Mesendoderm (in vitro differentiated cells): ENCODE measurements around the gene MICAL2.

Experiments used
- DNase-seq: peaks from one replicate; pipeline ENCODE4 v3.0.0; 2013
- H2AK5ac ChIP-seq: 2 replicates; pipeline ENCODE4 v1.6.1; 2013; ENCODE audit warnings: low read length, inconsistent platforms
- H2BK120ac ChIP-seq: 2 replicates; pipeline ENCODE4 v1.6.1; 2013; ENCODE audit warnings: low read depth, mild to moderate bottlenecking, low read length, moderate library complexity, mixed read lengths
- H2BK15ac ChIP-seq: replicated peaks from 2 replicates; pipeline ENCODE4 v1.6.1; 2013; ENCODE audit warnings: low read depth, mild to moderate bottlenecking, moderate library complexity
- H2BK5ac ChIP-seq: 2 replicates; pipeline ENCODE4 v1.6.1; 2013; ENCODE audit warnings: low read length, inconsistent platforms
- H3K18ac ChIP-seq: 2 replicates; pipeline ENCODE4 v1.6.1; 2013; ENCODE audit warnings: mild to moderate bottlenecking, low read length, mixed read lengths
- H3K23ac ChIP-seq: one replicate; pipeline ENCODE4 v1.6.1; 2013; ENCODE audit warnings: low read length
- H3K27ac ChIP-seq: 2 replicates; pipeline ENCODE4 v1.5.1; 2013; ENCODE audit warnings: low read depth, mild to moderate bottlenecking, inconsistent platforms, low read length, moderate library complexity
- H3K27me3 ChIP-seq: 2 replicates; pipeline ENCODE4 v1.6.1; 2013; ENCODE audit warnings: low read length, control low read depth, mild to moderate bottlenecking, inconsistent platforms; ENCODE audit not compliant: insufficient read depth, poor library complexity
- H3K36me3 ChIP-seq: 2 replicates; pipeline ENCODE4 v1.6.1; 2013; ENCODE audit warnings: low read length, inconsistent platforms; ENCODE audit not compliant: control insufficient read depth, insufficient read depth
- H3K4ac ChIP-seq: one replicate; pipeline ENCODE4 v1.6.1; 2013; ENCODE audit warnings: low read depth, mild to moderate bottlenecking, low read length, moderate library complexity
- H3K4me1 ChIP-seq: 2 replicates; pipeline ENCODE4 v1.6.1; 2013; ENCODE audit warnings: low read depth, low read length, inconsistent platforms; ENCODE audit not compliant: control insufficient read depth
- H3K4me2 ChIP-seq: 2 replicates; pipeline ENCODE4 v1.6.1; 2013; ENCODE audit warnings: low read length
- H3K4me3 ChIP-seq: 2 replicates; pipeline ENCODE4 v1.5.1; 2013; ENCODE audit warnings: mild to moderate bottlenecking, low read length
- H3K56ac ChIP-seq: one replicate; pipeline ENCODE4 v1.6.1; 2013; ENCODE audit warnings: low read length
- H3K79me1 ChIP-seq: 2 replicates; pipeline ENCODE4 v1.6.1; 2013; ENCODE audit warnings: low read length, inconsistent platforms
- H3K79me2 ChIP-seq: 2 replicates; pipeline ENCODE4 v1.6.1; 2013; ENCODE audit warnings: mild to moderate bottlenecking, low read length; ENCODE audit not compliant: control insufficient read depth, insufficient read depth
- H3K9ac ChIP-seq: 2 replicates; pipeline ENCODE4 v1.6.1; 2013; ENCODE audit warnings: low read length, inconsistent platforms
- H4K5ac ChIP-seq: one replicate; pipeline ENCODE4 v1.6.1; 2013; ENCODE audit warnings: low read length
- H4K8ac ChIP-seq: one replicate; pipeline ENCODE4 v1.6.1; 2013; ENCODE audit warnings: low read depth, mild to moderate bottlenecking, control low read depth, low read length, moderate library complexity
- WGBS: extraction: QIAGEN DNeasy Blood & Tissue Kit; methylation state at CpG from one replicate; pipeline ENCODE4 v1.1.7; 2013; ENCODE audit warnings: low lambda C conversion rate, missing lambda C conversion rate; ENCODE audit not compliant: insufficient coverage; ENCODE audit errors: extremely low coverage; 5-methylcytosine and 5-hydroxymethylcytosine counted together

Gene MICAL2

DNA sequence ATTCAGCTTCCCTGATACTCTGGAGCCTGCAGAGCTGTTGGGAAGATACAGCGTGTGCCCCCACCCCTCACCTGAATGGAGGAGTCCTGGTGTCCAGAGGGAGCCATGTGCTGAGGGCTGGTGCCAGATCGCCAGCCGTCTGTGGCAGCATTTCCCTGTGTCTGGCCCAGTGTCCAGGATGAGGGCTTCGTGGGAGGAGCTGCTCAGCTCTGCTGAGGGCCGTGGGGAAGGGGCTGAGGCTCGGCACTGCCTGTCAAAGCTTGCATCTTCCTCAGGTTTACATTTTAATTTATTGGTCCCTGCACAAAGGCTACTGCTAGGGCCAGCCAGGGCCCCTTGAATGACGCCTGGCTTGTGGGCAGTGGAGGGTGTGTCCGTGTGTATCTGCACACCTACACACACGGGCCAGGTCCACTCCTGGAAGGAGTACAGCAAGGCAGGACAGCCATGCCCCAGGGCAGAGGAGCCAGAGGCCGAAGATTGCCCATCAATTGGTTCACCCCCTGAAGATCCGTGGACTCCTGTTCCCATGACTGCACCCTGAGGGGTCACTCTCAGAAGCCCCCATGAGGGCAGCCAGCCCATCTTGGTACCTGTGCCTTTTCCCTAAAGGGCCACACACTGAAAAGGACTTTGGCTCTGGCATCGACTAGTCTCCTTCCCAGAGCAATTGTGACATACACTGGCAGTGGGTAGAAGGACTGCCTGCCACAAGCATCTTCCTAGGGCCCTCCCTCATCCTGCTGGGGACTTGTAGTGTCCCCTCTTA is 159.2 kb downstream of the MICAL2 start:
- no peak overlapping the region for H4K5ac ChIP-seq
- no peak overlapping the region for H3K4me2 ChIP-seq
- H4K8ac ChIP-seq, result no peak overlapping the region
- no peak overlapping the region for H3K4ac ChIP-seq
- H3K56ac ChIP-seq, result no peak overlapping the region
- H3K79me2 ChIP-seq, result no peaks in the 10 kb centered on the region
- H3K18ac ChIP-seq, result no peak overlapping the region
- H3K27me3 ChIP-seq, result no peaks in the 10 kb centered on the region
- no peak overlapping the region for H2BK5ac ChIP-seq
- H3K4me1 ChIP-seq, result no peaks in the 10 kb centered on the region
- no peak overlapping the region for H2BK15ac ChIP-seq
- no peak overlapping the region for H2BK120ac ChIP-seq
- H3K79me1 ChIP-seq, result no peaks in the 10 kb centered on the region
- no peak overlapping the region for H2AK5ac ChIP-seq
- H3K9ac ChIP-seq, result no peak overlapping the region
- no peak overlapping the region for H3K27ac ChIP-seq
- H3K4me3 ChIP-seq, result no peak overlapping the region
- no peaks in the 10 kb centered on the region for H3K36me3 ChIP-seq
- H3K23ac ChIP-seq, result no peak overlapping the region
- no peak for DNase-seq
- no CpG with 5 or more reads among the region's 12 CpGs for WGBS

DNA sequence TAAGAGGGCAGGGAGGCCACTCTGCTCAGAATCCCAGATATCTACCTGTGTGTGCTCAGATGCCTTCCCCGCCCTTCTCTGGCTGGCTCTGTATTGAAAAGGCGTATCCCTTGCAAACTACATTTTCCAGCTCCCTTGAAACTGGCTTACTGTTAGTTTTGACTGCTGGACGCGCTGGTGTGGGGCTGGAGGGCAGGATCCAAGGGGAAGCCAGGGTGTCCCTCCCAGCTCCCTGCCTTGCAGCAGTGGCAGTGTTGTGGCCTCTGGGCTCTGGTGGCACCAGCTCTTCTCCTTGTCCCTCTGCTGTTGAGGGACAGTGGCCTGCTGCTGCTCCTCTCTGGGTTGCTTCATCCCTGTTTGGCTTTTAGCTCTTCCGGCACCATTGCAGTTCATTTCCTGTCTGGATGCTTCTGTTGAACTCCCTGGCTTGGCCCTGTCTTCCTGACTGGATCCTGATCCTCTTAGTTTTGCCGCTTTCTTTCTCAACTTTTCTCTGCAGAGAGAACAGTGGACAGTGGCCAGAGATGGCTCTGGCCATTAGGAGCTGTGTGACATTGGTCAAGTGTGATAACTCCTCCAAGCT is 159.9 kb downstream of the MICAL2 start:
- no peak overlapping the region for H2AK5ac ChIP-seq
- DNase-seq, result no peak
- H4K8ac ChIP-seq, result no peak overlapping the region
- H3K18ac ChIP-seq, result no peak overlapping the region
- no peaks in the 10 kb centered on the region for H3K4me1 ChIP-seq
- H3K4ac ChIP-seq, result no peak overlapping the region
- H3K9ac ChIP-seq, result no peak overlapping the region
- H2BK15ac ChIP-seq, result no peak overlapping the region
- no CpG with 5 or more reads among the region's 6 CpGs for WGBS
- H3K36me3 ChIP-seq, result no peaks in the 10 kb centered on the region
- no peak overlapping the region for H3K23ac ChIP-seq
- no peaks in the 10 kb centered on the region for H3K27me3 ChIP-seq
- H3K4me2 ChIP-seq, result no peak overlapping the region
- no peak overlapping the region for H4K5ac ChIP-seq
- H2BK5ac ChIP-seq, result no peak overlapping the region
- H3K56ac ChIP-seq, result no peak overlapping the region
- H3K27ac ChIP-seq, result no peak overlapping the region
- no peak overlapping the region for H3K4me3 ChIP-seq
- no peaks in the 10 kb centered on the region for H3K79me2 ChIP-seq
- no peak overlapping the region for H2BK120ac ChIP-seq
- H3K79me1 ChIP-seq, result no peaks in the 10 kb centered on the region

DNA sequence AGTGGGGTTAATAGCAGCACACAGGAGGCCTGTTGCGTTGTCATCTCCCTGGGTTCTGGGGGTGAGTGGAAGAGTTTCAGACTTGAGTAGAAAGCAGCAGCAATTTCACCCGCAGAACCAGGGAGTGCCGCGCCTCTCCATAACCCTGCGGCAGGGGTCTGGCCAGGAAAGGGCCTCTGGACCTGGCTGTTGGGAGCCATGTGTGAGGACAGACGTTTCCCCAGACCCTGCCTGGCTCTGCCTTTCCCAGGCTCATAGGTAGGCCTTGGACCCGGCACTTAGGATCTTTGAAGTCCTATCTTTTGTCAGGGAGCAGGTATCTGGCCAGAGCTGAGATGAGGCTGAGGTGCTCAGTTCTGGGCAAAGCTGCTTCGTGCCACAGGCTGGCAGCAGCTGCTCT is 160.4 kb downstream of the MICAL2 start:
- Histone ChIP-seq H2AK5ac (no peak overlapping the region), H2BK120ac (no peak overlapping the region), H3K36me3 (no peaks in the 10 kb centered on the region), H3K56ac (no peak overlapping the region), H2BK15ac (no peak overlapping the region), H3K4ac (no peak overlapping the region), H3K4me3 (no peak overlapping the region), H4K8ac (no peak overlapping the region), H3K9ac (no peak overlapping the region), H3K23ac (no peak overlapping the region), H3K27me3 (no peaks in the 10 kb centered on the region), H3K18ac (no peak overlapping the region), H3K79me2 (no peaks in the 10 kb centered on the region), H2BK5ac (no peak overlapping the region), H3K4me1 (no peaks in the 10 kb centered on the region), H3K79me1 (no peaks in the 10 kb centered on the region), H3K4me2 (no peak overlapping the region), H3K27ac (no peak overlapping the region), H4K5ac (no peak overlapping the region)
- no peak for DNase-seq
- no CpG with 5 or more reads among the region's 8 CpGs for WGBS

DNA sequence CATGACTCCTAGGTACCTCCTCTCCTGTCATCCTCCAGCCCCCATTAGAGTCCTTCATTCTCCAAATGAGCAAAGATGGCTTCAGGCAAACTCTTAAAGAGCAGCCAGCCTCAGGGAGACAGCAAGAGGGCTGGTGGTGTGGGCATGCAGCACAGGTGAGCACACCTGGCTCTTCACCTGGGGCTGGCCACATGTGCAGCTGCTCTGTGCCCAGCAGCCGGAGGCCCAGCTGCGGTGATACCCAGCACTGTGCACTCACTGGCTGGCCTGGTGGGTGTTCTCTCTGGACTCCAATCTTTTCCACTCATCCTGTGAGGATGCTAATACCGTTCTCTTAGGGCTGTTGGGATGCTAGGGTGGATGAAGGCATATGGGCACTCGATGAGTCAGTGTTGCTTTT is 160.9 kb downstream of the MICAL2 start:
- Histone ChIP-seq H2AK5ac (no peak overlapping the region), H3K79me2 (no peaks in the 10 kb centered on the region), H2BK5ac (no peak overlapping the region), H3K18ac (no peak overlapping the region), H4K8ac (no peak overlapping the region), H3K27me3 (no peaks in the 10 kb centered on the region), H2BK15ac (no peak overlapping the region), H3K4me2 (no peak overlapping the region), H2BK120ac (no peak overlapping the region), H3K23ac (no peak overlapping the region), H3K27ac (no peak overlapping the region), H3K56ac (no peak overlapping the region), H4K5ac (no peak overlapping the region), H3K9ac (no peak overlapping the region), H3K79me1 (no peaks in the 10 kb centered on the region), H3K36me3 (no peaks in the 10 kb centered on the region), H3K4ac (no peak overlapping the region), H3K4me1 (no peaks in the 10 kb centered on the region), H3K4me3 (no peak overlapping the region)
- DNase-seq, result no peak
- no CpG with 5 or more reads among the region's 4 CpGs for WGBS

DNA sequence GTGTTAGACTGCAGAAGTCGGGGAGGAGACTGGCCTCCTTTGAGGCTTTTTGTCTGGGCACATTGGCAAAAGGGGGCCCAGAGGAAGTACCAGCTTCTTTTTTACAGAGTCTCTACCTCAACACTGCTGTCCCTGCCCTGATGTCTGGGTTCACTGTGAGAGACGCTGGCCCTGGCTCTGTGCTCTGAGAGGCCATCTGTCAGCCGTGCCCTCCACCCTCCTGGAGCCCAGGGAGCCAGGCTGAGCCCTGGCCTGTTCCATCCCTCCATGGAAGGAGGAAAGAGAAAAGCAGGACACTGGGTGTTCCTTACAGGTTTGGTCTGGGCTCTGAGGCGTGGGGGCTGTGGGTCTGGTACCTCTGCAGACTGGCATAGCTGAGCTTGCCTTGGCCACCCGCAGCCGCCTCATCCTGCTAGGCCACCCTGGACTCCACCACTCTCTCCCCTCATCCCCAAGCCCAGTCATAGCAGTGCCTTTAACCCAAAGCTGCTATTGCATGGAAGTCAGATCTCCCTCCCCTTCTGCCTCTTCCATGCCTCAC is 161.5 kb downstream of the MICAL2 start:
- Histone ChIP-seq H3K79me2 (no peaks in the 10 kb centered on the region), H3K4ac (no peak overlapping the region), H3K56ac (no peak overlapping the region), H3K27me3 (no peaks in the 10 kb centered on the region), H3K4me2 (no peak overlapping the region), H2AK5ac (no peak overlapping the region), H3K9ac (no peak overlapping the region), H3K4me3 (no peak overlapping the region), H3K36me3 (no peaks in the 10 kb centered on the region), H3K79me1 (no peaks in the 10 kb centered on the region), H3K18ac (no peak overlapping the region), H2BK120ac (no peak overlapping the region), H4K8ac (no peak overlapping the region), H2BK5ac (no peak overlapping the region), H2BK15ac (no peak overlapping the region), H3K27ac (no peak overlapping the region), H4K5ac (no peak overlapping the region), H3K23ac (no peak overlapping the region), H3K4me1 (no peaks in the 10 kb centered on the region)
- DNase-seq, result no peak
- WGBS, result no CpG with 5 or more reads among the region's 6 CpGs
